ENCODE data around the gene LPIN3.

Gene LPIN3

DNA sequence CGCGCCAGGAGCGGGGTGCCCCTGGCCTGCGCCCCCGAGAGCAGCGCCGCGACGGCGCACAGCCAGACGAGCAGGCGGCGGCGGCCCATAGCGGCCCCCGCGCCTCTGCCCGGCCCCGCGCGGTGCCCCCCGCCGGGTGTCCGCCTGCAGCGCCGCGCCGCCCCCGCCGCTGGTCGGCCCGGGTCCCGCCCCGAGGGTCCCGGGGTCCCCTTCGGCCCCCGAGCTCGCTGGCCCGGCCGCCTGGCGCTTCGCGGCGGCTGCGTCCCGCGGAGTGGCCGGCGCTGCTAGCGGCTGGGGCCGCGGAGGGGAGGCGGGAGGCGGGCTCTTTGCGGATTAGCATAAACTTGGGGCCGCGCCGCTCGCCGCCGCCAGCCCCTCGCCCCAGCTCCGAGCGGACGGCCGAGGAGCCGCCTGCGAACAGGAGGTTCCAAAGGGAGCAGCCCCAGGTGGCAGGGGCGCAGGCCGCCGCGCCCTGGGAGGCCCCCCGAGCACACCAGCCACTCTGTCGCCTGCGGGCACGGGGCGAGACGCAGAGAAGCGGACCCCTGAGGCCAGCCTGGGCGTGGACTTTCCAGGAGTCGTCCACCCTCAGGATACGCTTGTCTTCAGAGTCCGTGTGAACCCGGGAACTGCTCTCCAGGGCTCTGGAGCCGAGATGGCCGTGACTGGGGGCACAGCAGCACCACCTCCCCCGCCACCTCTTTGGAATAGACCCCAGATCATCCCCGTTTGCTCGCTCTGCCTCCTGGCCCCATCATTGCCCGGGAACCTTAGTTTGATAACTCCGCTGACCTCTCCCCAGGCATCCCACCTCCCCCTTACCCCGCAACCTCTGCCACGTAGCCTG lies 26.1 kb downstream of the LPIN3 start, which contains the start of gene EMILIN3:
Gene EMILIN3 (minus strand): TSS at position 273 of the 847 bp plus-strand sequence. CDS start 184 bp downstream, at position 89.
- DNase-seq (ENCODE audit: low spot score) = no peak

DNA sequence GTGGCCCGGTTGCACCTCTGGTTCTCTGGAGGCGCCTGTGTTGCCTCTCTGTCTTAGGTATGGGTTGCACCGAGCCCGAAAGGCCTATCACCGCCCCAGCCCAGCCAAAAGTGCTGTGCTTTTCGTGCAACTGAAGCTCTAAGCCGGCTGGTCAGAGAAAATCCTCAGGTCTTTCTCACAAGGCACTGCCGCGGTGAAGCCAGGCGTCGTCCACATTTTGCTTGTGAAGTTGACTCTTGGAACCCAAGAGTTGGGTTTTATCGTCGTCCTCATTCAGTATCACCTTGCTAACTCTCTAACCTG lies 26.7 kb downstream of the LPIN3 start:
- no peak for DNase-seq (ENCODE audit: low spot score)

DNA sequence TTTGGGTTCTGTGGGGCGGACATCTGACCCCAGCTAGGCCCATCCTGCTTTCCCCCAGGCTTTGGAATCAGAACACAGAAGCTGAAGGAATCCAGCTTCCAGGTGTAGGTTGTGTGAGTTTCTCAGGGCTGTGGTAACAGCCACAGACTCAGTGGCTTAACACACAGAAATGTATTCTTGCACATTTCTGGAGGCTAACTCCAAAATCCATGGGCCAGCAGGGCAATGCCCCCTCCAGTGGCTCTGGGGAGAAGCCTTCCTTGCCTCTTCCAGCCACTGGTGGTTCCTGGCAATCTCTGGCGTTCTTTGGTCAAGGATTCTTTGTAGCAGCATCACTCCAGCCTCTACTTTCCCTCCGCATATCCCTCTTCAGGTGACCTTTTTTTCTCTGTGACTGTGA lies 27.3 kb downstream of the LPIN3 start:
- no peak for DNase-seq (ENCODE audit: low spot score)

DNA sequence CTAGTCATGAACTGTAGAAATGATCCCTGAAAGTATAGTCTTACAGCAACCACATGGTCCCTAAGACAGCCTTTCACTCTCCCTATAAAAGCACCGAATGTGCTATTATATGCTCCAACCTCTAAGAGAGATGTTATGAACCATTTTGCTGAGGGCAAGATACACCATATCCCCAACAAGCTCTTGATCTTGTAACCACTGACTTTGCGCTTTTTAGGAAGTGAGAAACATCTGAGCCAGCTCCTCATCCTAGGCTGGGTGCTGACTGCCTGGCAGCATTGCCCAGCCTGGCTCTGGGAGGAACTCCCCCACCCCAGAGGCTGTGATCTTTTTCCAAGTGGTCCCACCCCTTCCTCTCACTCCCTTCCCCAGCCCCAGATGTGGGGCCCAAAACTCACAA lies 29.1 kb downstream of the LPIN3 start:
- DNase-seq (ENCODE audit: low spot score) = no peak

DNA sequence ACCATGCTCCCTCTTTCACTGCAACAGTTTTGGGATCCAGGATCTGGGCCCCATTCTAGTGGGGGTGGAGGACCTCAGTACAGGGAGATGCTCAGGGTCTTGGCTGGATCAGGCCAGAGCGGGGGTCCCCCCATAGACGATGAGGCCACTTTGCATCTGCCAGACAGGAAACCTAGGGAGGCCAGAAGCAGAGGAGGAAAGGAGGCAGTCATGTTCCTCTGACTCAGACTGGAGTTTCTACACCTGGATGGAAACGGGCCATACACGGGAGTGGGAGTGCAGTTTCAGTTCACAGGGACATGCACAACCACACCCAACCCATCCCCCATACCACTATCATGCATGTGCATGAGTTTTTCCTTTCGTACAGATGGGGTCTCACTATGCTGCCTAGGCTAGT lies 29.6 kb downstream of the LPIN3 start:
- no peak for DNase-seq (ENCODE audit: low spot score)

DNA sequence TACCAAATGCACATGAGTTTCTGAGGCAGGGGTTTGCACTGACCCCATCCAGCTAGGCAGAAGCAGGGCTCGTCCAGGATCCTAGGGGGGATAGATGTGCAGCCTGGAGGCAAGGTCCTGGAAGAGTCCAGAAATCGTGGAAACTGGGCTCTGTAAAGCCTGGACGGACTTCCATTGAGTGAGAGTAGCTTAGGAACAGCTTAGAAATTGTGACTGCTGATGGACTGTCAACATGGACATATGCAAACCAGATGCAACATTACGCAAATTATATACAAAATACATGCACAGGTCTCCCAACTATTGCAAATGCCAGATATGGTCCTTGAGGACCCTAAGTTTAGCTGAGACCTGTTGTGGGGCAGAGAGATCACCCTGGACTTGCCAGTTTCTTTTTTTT lies 30.8 kb downstream of the LPIN3 start:
- no peak for DNase-seq (ENCODE audit: low spot score)

DNA sequence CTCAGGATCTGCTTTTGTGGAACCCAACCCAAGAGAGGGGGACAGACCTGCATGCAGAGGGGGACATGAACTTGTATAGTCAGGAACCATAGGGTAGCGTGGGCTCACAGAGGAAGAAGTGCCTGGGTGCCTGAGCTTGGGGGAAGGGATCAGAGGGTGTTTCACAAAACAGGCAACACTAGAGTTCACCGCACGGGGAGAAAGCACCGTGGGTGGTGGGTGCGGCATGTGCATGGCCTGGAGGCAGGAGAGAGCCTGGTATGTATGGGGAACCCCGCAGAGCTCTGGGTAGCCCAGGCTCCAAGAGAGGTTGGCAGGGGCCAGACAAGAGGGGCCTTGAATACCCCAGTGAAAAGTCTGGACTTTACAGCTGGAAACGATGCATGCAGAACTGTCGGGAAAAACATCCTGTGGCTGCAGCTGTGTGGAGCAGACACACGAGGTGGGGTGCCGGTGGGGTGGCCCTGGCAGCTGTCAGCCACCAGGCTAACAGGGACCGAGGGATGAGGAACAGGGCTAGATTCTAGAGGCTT lies 32.7 kb downstream of the LPIN3 start:
- DNase-seq (ENCODE audit: low spot score) = no peak

DNA sequence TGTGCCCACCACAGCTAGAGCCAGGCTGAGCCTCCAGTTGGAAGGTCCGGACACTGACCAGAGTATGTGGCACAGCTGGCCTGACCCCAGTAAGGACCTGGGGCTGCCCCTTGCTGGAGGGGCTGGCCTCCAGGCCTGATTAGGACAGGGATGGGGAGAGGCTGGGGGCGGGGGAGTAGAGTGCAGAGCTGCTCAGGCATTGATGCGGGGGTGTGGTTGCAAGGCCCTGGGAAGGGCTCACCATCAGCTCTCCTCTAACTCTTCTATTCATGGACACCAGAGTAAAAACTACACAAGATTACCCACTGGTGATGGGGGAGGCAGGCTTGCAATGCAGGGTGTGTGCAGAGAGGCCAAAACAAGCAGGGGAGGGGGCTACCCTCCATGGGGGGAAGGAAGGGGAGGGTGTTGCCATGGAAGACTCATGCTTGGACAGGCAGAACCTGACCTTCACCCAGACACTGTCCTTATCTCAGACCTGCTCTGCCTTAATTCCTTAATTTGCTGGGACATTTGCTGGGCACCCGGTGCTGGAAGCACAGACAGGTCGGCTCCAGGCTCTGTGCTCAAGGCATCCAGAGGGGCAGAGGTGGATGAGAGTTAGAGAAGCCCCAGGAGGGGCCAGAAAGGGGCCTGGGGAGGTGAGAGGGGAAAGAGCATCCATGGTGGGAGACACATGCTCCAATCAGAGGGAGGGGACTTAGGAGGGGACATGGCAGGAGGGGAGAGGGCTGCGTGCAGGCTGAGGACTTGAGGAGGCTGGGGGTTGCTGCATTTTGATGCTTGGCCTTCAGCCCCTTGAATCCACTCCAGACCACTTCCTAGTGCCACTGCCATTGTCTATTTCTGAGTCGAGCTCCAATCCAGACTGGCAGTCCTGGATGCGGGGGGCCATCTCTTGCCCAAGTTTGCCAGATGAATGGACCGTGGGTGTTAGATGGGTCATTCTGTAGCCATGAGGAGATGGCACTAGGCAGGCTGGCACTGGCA lies 33.6 kb downstream of the LPIN3 start:
- DNase-seq (ENCODE audit: low spot score) = no peak

DNA sequence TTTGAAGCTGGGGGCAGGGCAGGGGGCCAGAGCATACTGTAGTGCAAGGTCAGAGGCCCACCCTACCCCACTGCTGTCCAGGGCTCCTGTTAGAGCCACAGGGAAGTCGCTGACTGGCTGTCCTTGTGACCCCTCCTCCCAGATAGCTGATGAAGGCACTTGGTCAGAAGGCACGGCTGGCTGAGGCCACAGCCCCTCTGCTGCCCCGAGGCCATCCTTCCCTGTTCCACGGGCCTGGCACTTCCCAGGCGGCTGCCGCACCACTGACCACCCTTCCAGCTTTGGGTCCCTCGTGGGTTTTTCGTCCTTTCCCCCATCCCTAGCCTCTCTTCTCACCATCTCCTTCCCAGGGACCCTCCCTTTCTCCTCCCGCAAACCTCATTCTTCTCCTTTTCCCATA lies 35.2 kb downstream of the LPIN3 start:
- no peak for DNase-seq (ENCODE audit: low spot score)

DNA sequence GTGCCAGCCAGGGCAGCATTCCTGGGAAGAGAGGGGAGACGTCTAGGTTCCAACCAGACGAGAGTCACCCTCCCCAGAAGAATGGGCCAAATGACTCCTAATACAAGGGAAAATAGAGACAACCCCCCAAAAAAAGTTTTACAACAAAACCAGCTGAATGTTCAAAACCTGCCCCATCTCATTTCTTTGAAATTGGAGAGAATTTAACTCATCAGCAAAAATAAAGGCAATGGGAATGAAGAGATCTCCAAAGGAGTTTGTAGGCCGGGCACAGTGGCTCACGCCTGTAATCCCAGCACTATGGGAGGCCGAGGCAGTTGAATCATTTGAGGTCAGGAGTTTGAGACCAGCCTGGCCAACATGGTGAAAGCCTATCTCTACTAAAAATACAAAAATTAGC lies 35.7 kb downstream of the LPIN3 start:
- no peak for DNase-seq (ENCODE audit: low spot score)

DNA sequence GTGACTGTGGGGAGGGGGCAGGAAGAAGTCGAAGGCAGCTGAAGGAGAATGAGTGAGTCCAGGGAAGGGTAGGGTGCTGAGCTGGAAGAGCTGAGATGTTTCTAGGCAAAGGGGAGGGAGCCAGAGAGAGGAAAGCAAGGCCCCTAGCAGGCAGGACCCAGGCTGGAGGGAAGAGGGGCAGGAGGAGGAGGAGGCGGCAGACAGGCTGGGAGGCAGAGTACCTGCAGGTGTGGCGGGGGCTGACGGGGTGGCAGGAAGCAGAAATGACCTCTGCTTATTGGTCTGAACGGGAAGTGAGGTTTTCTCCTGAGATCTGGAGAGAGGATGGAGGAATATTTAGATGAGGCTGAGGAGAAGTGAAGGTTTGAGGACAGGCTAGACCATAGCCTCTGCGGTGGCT lies 36.7 kb downstream of the LPIN3 start:
- DNase-seq (ENCODE audit: low spot score) = no peak

DNA sequence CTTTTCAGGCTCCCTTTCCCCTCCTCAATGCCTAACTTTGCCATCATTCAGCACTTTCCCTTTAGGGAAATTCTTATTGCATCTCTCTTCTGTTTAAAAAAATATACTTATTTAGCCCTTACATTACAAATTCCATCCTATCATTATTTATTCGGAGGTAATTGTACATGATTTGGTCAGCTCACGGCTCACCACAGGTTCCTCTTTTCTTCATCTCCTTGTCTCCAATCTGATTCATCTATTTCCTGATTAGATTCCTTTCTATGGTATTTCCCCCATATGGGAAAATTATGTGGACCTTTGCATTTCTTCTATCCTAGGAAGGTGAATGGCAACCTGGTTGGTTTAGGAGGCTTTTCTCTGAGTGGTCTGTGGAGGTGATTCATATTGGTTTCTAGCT lies 38.9 kb downstream of the LPIN3 start:
- no peak for DNase-seq (ENCODE audit: low spot score)

DNA sequence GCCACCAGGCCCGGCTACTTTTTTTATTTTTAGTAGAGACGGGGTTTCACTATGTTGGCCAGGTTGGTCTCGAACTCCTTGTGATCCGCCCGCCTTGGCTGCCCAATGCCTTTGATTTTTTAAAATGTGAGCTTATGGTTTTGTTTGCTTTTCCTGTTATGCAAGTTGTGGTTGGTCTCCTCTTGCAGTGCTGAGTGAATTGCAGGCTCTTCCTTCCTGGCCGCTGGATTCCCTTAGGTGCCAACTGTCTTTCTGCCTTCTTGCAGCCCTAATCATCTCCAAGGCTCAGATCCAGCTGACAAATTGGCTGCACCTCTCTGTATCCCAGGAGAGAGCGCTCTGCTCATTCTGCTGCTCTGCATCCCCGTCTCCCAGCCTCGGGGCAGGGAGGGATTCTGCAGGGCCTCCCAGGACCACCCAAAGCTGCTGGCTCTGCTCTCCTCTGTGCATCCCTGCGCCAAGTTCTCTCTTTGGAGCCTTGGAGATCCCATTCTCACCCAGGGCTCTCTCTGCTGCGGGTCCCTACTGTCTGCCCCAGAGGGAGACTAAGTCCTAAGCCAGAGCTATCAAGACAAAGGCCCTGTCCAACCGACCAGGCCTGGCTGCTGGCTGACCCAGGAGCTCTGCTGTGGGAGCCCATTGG lies 40.1 kb downstream of the LPIN3 start:
- DNase-seq (ENCODE audit: low spot score) = no peak

DNA sequence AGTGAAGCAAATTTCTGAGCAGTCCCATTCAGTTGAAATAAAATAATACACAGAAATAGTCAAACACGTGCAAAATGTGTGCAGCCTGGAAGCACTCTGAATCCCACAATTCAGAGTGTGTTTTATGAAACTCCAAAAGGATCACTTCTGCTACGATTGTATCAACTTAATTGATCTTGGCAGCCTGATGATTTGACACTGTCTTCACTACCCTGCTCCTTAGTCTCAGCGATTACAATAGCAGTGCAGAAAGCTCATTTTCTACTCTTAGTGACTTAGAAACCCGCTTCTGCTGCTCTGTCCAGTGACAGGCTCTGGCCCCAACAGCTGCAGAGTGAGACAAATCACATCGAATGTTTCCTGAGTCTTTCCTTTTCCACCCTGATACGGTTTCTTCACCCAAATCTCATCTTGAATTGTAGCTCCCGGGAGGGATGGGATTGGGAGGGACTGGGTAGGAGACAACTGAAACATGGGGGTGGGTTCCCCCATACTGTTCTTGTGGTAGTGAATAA lies 42.2 kb downstream of the LPIN3 start:
- no peak for DNase-seq (ENCODE audit: low spot score)

DNA sequence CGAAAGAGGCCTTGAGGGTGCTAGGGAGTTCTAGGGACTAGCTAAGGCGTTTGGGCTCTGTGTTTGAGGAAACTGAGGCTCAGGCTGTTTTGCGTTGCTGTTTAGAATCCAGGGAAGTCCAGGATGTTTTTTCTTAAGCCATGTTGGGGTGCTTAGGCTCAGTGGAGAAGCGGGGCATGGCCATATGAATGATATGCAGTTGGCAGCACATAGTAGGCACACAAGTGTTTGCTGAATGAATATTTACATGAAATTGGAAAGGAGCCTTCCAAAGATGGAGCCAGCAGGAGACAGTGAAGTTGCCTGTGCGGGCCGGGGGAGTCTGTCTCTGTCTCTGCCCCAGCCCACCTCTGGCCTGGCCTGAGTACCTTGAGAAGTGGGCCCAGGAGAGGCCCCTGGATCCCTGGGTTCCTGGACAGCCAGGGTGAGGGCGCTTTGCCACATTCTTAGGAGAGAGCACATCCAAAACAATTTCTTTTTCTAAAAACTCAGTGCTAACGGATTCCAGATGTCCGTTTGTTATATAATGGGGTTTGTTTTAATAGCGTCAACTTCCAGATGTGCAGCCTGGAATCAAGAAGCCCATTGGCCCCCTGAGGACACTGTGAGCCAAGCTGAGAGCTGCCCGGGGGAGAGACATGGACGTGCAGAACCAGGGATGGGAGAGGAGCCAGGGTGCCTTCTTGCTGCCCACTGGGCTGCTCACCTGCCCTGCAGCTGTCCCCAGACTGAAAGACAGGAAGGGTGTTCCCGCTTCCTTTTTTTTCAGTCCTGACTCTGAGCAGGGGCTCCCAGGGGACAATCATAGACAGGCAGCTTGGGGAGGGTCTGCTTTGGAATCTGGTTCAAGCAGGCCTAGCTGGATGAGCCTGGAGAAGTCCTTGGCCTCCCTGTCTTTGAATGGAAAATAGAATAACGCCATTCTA lies 46.1 kb downstream of the LPIN3 start:
- DNase-seq (ENCODE audit: low spot score) = no peak

DNA sequence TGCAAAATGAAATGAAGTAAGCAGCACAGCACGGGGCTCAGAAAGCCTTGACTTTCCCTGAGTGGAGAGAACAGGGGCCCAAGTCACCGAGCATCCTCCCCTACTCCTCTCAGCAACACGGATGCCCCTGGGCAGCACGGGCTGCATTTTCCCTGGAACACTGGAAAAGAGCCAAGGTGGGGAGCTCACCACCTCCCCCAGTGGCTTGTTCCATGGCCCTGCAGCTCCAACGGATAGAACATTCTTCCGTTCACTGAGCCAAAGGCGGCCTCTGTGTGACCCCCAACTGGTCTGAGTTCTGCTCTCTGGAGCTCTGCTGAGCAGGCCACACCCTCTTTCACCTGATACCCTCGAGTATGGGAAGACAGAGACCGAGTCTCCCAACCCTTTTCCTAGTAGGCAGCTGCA lies 46.8 kb downstream of the LPIN3 start:
- DNase-seq (ENCODE audit: low spot score) = no peak

DNA sequence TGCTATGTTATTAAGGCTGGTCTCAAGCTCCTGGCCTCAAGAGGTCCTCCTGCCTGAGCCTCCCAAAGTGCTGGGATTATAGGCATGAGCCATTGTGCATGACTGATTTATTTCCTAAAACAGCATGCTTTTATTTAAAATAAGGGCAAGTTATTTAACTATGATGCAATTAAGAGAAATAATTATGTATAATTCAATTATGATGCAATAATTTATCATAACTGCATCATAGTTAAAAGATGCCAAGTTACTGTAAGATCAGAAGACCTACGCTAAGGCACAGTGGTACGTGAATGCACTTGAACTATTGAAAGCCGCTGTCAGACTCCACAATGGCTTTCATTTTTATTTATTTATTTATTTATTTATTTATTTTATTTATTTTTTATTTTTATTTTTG lies 50.3 kb downstream of the LPIN3 start:
- DNase-seq (ENCODE audit: low spot score) = no peak

DNA sequence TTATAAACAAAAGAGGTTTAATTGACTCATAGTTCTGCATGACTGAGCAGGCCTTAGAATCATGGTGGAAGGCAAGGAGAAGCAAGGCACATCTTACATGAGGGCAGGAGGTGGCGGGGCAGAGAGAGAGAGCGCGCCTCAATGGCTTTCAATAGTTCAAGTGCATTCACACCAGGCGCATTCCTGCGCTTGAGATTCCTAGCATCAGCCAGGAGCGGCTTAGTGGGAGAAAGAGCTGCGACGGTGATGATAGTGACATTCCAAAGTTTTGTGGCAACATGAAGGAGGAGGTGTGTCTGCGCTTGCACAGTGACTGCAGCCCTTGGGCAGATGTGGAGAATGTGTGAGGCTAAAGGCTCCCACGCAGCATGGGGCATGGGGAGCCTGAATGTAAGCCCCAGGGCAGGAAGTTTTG lies 51.0 kb downstream of the LPIN3 start:
- DNase-seq (ENCODE audit: low spot score) = no peak

DNA sequence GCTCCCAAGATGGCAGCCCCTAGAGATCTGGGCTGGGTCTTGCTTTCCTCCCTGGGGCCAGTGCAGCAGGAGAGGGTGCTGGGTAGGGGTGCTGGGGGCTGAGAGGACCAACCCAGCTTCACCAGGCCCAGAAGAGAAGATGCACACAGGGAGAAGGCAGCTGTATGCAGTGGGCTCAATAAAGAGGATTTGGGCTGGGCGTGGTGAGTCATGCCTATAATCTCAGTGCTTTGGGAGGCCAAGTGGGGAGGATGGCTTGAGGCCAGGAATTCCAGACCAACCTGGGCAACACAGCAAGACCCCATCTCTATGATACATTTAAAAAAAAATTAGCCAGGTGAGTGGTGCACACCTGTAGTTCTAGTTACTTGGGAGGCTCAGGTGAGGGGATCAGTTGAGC lies 51.7 kb downstream of the LPIN3 start:
- DNase-seq (ENCODE audit: low spot score) = no peak

DNA sequence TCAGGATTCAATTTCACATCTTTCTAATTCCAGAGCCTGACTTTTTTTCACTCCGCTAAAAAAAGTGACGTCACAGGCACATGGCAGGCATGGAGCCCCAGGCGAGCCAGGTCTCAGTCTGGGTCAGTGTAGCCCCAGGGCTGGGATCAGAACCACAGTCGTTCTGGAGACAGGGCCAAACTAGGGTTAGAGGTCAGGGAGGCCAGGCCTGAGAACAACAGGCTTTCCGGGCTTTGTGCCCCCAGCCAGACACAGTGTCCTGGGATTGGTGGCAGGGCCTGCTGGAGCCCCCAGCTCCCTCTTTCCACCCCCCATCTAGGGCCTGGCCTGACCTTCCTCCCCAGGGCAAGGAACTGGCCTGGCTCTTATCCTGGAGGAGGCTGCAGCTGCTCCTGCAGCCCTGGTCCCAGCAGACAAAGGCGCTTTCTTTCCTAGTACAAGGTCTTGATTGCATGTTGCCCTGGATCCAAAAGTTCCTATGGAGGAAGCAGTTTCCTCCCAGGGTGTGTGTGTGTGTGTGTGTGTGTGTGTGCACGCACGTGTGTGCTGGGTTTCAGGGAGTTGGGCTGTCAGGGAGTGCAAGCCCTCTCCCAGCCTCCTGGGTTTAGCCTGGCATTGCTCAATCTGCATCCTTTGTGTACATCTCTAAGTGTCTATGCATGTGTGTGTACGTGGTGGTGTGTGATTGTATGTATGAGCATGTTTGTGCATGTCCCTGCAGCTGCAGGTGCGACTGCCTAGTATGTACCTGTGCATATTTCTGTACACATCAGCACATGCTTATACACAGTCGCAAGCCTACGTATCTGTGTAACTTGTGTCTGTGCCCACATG lies 52.5 kb downstream of the LPIN3 start:
- DNase-seq (ENCODE audit: low spot score) = no peak
